HepG2 (cell line): ENCODE data around the gene PAMR1. TPM values are rescaled to one million over a fixed set of nuclear protein-coding genes. Genes with fewer than 3 reads are reported as not detected.

Experiments
- DMTF1 ChIP-seq: sonication (generic); formaldehyde crosslinking; IDR thresholded peaks from 2 replicates; pipeline ENCODE4 v1.4.0; 2020; ENCODE audit warnings: mild to moderate bottlenecking, missing genetic modification reagents
- KDM4B ChIP-seq: sonication (generic); formaldehyde crosslinking; IDR thresholded peaks from 2 replicates; pipeline ENCODE4 v1.4.0; 2020; ENCODE audit warnings: missing genetic modification reagents
- MAZ ChIP-seq, 2 experiments: sonication (generic) in 1 of 2; formaldehyde crosslinking in 1 of 2; IDR thresholded peaks; 2 replicates each; pipeline versions ENCODE4 v1.5.0 to v1.6.1; 2012 to 2020; ENCODE audit warnings: low read depth in 2 of 2, mild to moderate bottlenecking in 2 of 2, borderline replicate concordance in 1 of 2, improper control_type of control experiment in 1 of 2, low read length in 1 of 2, missing genetic modification reagents in 1 of 2, moderate library complexity in 1 of 2
- NR2C2 ChIP-seq: sonication (generic); formaldehyde crosslinking; IDR thresholded peaks from 2 replicates; pipeline ENCODE4 v1.4.0; 2020; ENCODE audit warnings: missing genetic modification reagents, mild to moderate bottlenecking, moderate library complexity, borderline replicate concordance
- RAD51 ChIP-seq: fragments of 450-650 bp; IDR thresholded peaks from 2 replicates; pipeline ENCODE4 v1.6.1; 2016; ENCODE audit warnings: borderline replicate concordance
- SATB2 ChIP-seq: sonication (generic); formaldehyde crosslinking; IDR thresholded peaks from 2 replicates; pipeline ENCODE4 v1.5.0; 2020; ENCODE audit warnings: missing genetic modification reagents
- SIX1 ChIP-seq: sonication (generic); formaldehyde crosslinking; IDR thresholded peaks from 2 replicates; pipeline ENCODE4 v1.4.0; 2020; ENCODE audit warnings: missing genetic modification reagents, borderline replicate concordance
- SIX4 ChIP-seq: sonication (generic); formaldehyde crosslinking; IDR thresholded peaks from 2 replicates; pipeline ENCODE4 v1.4.0; 2020; ENCODE audit warnings: missing genetic modification reagents
- UBTF ChIP-seq: sonication (generic); formaldehyde crosslinking; IDR thresholded peaks from 2 replicates; pipeline ENCODE4 v1.4.0; 2020; ENCODE audit warnings: mild to moderate bottlenecking, missing genetic modification reagents
- YEATS2 ChIP-seq: sonication (generic); formaldehyde crosslinking; IDR thresholded peaks from 2 replicates; pipeline ENCODE4 v1.4.0; 2020; ENCODE audit warnings: missing genetic modification reagents, borderline replicate concordance
- ZBTB1 ChIP-seq: sonication (generic); formaldehyde crosslinking; IDR thresholded peaks from 2 replicates; pipeline ENCODE4 v1.4.0; 2020; ENCODE audit warnings: missing genetic modification reagents, borderline replicate concordance
- ZNF275 ChIP-seq: sonication (generic); formaldehyde crosslinking; IDR thresholded peaks from 2 replicates; pipeline ENCODE4 v1.8.0; 2022; ENCODE audit warnings: missing genetic modification reagents, mild to moderate bottlenecking, inconsistent platforms, borderline replicate concordance
- ZNF292 ChIP-seq: sonication (generic); formaldehyde crosslinking; IDR thresholded peaks from 2 replicates; pipeline ENCODE4 v1.8.1; 2022; ENCODE audit warnings: mild to moderate bottlenecking, low read depth, missing genetic modification reagents, borderline replicate concordance
- ZNF501 ChIP-seq: sonication (generic); formaldehyde crosslinking; IDR thresholded peaks from 2 replicates; pipeline ENCODE4 v1.5.1; 2020; ENCODE audit warnings: mild to moderate bottlenecking, moderate library complexity, missing genetic modification reagents
- ZNF572 ChIP-seq: sonication (generic); formaldehyde crosslinking; IDR thresholded peaks from 2 replicates; pipeline ENCODE4 v1.5.1; 2020; ENCODE audit warnings: mild to moderate bottlenecking, missing genetic modification reagents
- ZNF747 ChIP-seq: sonication (generic); formaldehyde crosslinking; IDR thresholded peaks from 2 replicates; pipeline ENCODE4 v1.8.1; 2023; ENCODE audit warnings: missing genetic modification reagents, mild to moderate bottlenecking, borderline replicate concordance
- ZNF790 ChIP-seq: sonication (generic); formaldehyde crosslinking; IDR thresholded peaks from 2 replicates; pipeline ENCODE4 v1.8.0; 2022; ENCODE audit warnings: missing genetic modification reagents, mild to moderate bottlenecking, borderline replicate concordance
- polyA plus RNA-seq, 8 experiments: library from polyadenylated mRNA; depleted of rRNA in 3 of 8; stranded (reverse) in 7 of 8; unstranded in 1 of 8; fragments of >200 nt; fragmentation: Illumina TruSeq in 4 of 8; extraction: Trizol in 4 of 8; gene quantifications; 2 replicates each; pipeline versions ENCODE4 v1.2.1 to v1.2.3, GENCODE V29; 2011 to 2016; ENCODE audit warnings: low read depth in 4 of 8, missing spikeins in 1 of 8, mixed read lengths in 1 of 8; ENCODE audit not compliant: insufficient read depth in 1 of 8
- total RNA-seq, 5 experiments: library from RNA; depleted of rRNA; stranded (reverse); fragments of >200 nt; fragmentation: Illumina TruSeq; extraction: Trizol; gene quantifications; 2 replicates each; pipeline ENCODE4 v1.2.3, GENCODE V29; 2016; ENCODE audit warnings: low read depth in 1 of 5
- TF ChIP-seq, protein P1 (sequence below): sonication (generic); formaldehyde crosslinking; IDR thresholded peaks from 2 replicates; pipeline ENCODE4 v1.4.0; 2020; ENCODE audit warnings: missing genetic modification reagents, borderline replicate concordance
- TF ChIP-seq, protein P2 (sequence below): sonication (generic); formaldehyde crosslinking; IDR thresholded peaks from 2 replicates; pipeline ENCODE4 v1.8.0; 2022; ENCODE audit warnings: missing genetic modification reagents, mild to moderate bottlenecking, borderline replicate concordance

The PAMR1 gene
- total and polyA plus RNA-seq, 2 of the 13 experiments (the other 11 are each of a cell fraction or from before 2014, with no cell fraction given): not detected

DNA sequence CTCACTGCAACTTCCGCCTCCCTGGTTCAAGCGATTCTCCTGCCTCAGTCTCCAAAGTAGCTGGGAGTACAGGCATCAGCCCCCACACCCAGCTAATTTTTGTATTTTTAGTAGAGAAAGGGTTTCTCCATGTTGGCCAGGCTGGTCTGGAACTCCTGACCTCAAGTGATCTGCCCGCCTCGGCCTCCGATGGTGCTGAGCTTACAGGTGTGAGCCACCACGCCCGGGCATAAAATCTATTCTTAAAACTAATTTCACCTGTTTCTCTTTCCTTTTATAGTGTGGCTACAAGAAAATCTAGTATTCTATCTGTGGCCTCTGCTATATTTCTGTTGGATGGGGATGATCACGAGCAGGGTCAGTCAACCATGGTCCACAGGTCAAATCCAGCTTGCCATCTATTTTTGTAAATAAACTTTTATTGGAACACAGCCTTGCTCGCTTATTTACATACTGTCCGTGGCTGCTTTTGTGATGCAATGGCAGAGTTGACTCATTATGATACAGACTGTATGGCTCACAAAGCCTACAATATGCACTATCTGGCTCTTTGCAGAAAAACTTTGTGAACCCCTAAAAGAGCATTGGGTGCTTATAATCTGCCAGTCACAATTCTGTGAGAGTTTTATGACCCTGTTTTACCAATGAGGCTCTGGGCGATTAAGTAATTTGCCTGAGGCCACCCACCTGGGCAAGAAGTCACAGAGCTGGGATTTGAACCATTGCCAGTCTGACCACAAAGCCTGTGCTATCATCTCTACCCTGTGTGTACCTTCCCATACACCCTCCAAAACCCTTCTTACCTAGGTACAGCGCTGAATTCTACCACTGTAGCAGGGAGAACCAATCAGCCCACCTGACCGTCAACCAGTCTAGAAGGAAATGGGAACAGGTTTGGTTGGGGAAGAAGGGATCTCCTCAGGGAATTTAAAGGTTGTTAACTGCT, 134.4 kb downstream of the PAMR1 start (continued):
- TF ChIP-seq ZNF292 (CRISPR knock-in tag): peak; percentile 21; the same call in 1 of the 2 replicates
- TF ChIP-seq, protein P1, sequence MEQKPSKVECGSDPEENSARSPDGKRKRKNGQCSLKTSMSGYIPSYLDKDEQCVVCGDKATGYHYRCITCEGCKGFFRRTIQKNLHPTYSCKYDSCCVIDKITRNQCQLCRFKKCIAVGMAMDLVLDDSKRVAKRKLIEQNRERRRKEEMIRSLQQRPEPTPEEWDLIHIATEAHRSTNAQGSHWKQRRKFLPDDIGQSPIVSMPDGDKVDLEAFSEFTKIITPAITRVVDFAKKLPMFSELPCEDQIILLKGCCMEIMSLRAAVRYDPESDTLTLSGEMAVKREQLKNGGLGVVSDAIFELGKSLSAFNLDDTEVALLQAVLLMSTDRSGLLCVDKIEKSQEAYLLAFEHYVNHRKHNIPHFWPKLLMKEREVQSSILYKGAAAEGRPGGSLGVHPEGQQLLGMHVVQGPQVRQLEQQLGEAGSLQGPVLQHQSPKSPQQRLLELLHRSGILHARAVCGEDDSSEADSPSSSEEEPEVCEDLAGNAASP: no peak
- TF ChIP-seq YEATS2 (CRISPR knock-in tag): no peak
- TF ChIP-seq ZNF275 (CRISPR knock-in tag): no peak
- TF ChIP-seq DMTF1 (CRISPR knock-in tag): no peak
- no peak for TF ChIP-seq MAZ (IDR thresholded peaks at IDR 0.05; ENCODE audit: borderline replicate concordance, low read depth, low read length)
- TF ChIP-seq MAZ (CRISPR knock-in tag; IDR thresholded peaks at IDR 0.05; ENCODE audit: low read depth): no peak
- TF ChIP-seq SIX4 (CRISPR knock-in tag): no peak
- TF ChIP-seq NR2C2 (CRISPR knock-in tag): peak; percentile 58; the same call in 1 of the 2 replicates
- TF ChIP-seq, protein P2, sequence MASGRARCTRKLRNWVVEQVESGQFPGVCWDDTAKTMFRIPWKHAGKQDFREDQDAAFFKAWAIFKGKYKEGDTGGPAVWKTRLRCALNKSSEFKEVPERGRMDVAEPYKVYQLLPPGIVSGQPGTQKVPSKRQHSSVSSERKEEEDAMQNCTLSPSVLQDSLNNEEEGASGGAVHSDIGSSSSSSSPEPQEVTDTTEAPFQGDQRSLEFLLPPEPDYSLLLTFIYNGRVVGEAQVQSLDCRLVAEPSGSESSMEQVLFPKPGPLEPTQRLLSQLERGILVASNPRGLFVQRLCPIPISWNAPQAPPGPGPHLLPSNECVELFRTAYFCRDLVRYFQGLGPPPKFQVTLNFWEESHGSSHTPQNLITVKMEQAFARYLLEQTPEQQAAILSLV (CRISPR knock-in tag): no peak
- TF ChIP-seq KDM4B (CRISPR knock-in tag): no peak
- no peak for TF ChIP-seq ZNF501 (CRISPR knock-in tag)
- TF ChIP-seq ZNF572 (CRISPR knock-in tag): no peak
- no peak for TF ChIP-seq ZNF747 (CRISPR knock-in tag)
- no peak for TF ChIP-seq ZNF790 (CRISPR knock-in tag)
- TF ChIP-seq ZBTB1 (CRISPR knock-in tag): no peak
- no peak for TF ChIP-seq SATB2 (CRISPR knock-in tag)
- TF ChIP-seq RAD51: no peak
- TF ChIP-seq UBTF (CRISPR knock-in tag): no peak; the same call in 1 of the 2 replicates
- TF ChIP-seq SIX1 (CRISPR knock-in tag): no peak
